ENCODE results near the gene SELENBP1. TPM values are rescaled to one million over a fixed set of nuclear protein-coding genes. Genes with fewer than 3 reads are reported as not detected.

Gene SELENBP1
- total RNA-seq, 1 donor from 2014 or later, result 10.2 TPM

DNA sequence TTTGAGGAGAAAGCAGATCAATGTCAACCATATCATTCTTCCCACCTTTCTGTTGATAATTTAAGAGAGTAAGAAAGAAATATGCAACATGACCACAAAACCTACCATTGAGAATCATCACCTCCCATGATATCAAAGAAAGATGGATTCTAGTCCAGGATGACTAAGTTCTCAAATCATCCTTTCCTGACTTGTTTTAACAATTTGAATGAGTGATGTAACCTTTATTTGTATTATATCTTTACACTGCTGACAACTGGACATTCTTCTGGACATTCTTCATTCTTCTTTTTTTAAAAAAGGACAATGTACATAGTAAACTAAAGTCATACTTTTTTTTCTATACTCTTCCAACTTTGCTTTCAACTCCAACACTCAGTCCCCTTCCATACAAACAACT lies 36.4 kb upstream of the SELENBP1 start:
- Mint-ChIP-seq H3K4me1 (ENCODE audit: unreplicated experiment) (no peaks in the 10 kb centered on the region), H3K4me3 (ENCODE audit: unreplicated experiment) (no peak overlapping the region), H3K9me3 (ENCODE audit: unreplicated experiment) (no peaks in the 10 kb centered on the region), H3K36me3 (ENCODE audit: unreplicated experiment) (peaks cover 61% of the 10 kb centered on the region), H3K27ac (ENCODE audit: unreplicated experiment) (no peak overlapping the region), H3K27me3 (ENCODE audit: unreplicated experiment) (no peaks in the 10 kb centered on the region)
- DNase-seq (ENCODE audit: extremely low spot score, unreplicated experiment), result no peak
- TF ChIP-seq, protein P1, sequence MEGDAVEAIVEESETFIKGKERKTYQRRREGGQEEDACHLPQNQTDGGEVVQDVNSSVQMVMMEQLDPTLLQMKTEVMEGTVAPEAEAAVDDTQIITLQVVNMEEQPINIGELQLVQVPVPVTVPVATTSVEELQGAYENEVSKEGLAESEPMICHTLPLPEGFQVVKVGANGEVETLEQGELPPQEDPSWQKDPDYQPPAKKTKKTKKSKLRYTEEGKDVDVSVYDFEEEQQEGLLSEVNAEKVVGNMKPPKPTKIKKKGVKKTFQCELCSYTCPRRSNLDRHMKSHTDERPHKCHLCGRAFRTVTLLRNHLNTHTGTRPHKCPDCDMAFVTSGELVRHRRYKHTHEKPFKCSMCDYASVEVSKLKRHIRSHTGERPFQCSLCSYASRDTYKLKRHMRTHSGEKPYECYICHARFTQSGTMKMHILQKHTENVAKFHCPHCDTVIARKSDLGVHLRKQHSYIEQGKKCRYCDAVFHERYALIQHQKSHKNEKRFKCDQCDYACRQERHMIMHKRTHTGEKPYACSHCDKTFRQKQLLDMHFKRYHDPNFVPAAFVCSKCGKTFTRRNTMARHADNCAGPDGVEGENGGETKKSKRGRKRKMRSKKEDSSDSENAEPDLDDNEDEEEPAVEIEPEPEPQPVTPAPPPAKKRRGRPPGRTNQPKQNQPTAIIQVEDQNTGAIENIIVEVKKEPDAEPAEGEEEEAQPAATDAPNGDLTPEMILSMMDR (IDR thresholded peaks at IDR 0.05), result no peak

DNA sequence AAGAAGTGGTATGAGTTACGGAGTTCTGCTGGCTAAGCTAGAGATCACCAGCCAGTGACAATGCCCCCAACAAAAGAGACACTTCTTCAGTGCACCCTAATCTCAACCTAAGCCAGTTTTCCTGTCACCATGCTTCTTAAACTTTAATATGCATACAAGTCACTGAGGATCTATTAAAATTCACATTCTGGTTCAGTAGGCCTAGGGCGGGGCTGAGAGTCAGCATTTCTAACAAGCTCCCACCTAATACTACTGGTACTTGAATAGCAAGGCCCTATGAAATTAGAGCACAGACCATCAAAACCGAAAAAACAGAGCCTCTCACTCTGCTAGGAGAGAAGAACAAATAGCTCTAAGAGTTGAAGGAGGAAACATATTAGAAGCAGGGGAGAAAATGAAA lies 34.8 kb upstream of the SELENBP1 start:
- Mint-ChIP-seq H3K36me3 (ENCODE audit: unreplicated experiment) (peaks cover 63% of the 10 kb centered on the region), H3K4me3 (ENCODE audit: unreplicated experiment) (no peak overlapping the region), H3K27ac (ENCODE audit: unreplicated experiment) (no peak overlapping the region), H3K27me3 (ENCODE audit: unreplicated experiment) (no peaks in the 10 kb centered on the region), H3K4me1 (ENCODE audit: unreplicated experiment) (peaks cover 3% of the 10 kb centered on the region), H3K9me3 (ENCODE audit: unreplicated experiment) (no peaks in the 10 kb centered on the region)
- TF ChIP-seq, protein P1 (IDR thresholded peaks at IDR 0.05), result no peak
- DNase-seq (ENCODE audit: extremely low spot score, unreplicated experiment), result no peak

DNA sequence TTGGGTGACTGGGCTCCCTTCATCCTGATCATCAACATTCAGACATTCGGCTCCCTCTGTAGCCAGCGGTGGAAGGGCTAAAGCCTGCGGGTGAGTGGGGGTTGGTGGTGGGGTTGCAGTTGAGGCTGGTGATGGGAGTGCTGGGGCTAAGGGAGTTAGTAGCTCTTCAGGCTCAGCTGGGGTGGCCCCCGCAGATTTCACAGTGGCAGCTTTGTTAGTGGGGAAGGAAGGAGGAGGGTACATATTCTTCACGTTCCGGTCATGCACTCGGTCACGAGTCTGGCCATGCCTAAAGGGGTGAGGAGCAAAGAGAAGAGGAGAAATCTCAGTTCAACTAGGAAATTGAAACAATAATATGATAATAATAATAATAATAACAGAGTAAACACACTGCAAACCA lies 33.7 kb upstream of the SELENBP1 start:
- H3K9me3 Mint-ChIP-seq (ENCODE audit: unreplicated experiment), result no peaks in the 10 kb centered on the region
- TF ChIP-seq, protein P1 (IDR thresholded peaks at IDR 0.05), result no peak
- no peak overlapping the region for H3K27ac Mint-ChIP-seq (ENCODE audit: unreplicated experiment)
- H3K36me3 Mint-ChIP-seq (ENCODE audit: unreplicated experiment), result peaks cover 69% of the 10 kb centered on the region
- H3K27me3 Mint-ChIP-seq (ENCODE audit: unreplicated experiment), result no peaks in the 10 kb centered on the region
- DNase-seq (ENCODE audit: extremely low spot score, unreplicated experiment), result no peak
- peaks cover 6% of the 10 kb centered on the region for H3K4me1 Mint-ChIP-seq (ENCODE audit: unreplicated experiment)
- H3K4me3 Mint-ChIP-seq (ENCODE audit: unreplicated experiment), result no peak overlapping the region

DNA sequence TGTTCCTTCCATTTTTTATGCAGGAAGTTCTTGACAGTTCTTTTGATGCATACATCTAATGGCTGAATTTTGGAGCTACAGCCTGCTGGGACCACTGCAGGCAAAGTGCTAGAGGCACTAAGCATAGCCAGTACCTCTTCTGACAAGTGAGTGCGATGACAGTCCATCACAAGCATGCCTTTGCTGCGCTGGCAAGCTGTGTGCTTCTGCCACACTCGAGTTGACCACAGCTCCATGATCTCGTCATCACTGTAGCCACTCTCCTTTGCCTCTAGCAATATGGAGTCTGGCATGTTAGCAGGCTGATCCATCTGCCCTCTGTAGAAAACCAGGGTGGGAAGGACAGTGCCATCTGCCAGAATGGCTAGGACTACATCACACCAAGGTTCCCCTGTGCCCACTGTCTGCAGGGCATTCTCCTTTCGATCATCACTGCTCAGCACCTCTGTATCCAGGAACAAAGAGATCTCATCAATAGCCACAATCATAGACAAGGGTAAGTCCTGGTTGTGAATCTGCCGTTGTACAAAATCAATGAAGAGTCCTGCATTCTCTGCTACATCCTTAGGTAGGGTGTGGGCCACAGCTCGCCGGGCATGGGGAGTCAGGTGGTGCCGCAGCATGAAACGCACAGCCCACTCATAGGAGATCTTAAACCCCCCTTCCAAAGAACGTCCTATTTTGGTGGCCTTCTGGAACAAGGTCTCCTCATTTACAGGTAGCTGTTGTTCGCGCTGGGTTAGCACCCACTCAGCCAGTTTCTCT lies 32.9 kb upstream of the SELENBP1 start:
- Mint-ChIP-seq H3K9me3 (ENCODE audit: unreplicated experiment) (no peaks in the 10 kb centered on the region), H3K4me3 (ENCODE audit: unreplicated experiment) (no peak overlapping the region), H3K36me3 (ENCODE audit: unreplicated experiment) (peaks cover 66% of the 10 kb centered on the region), H3K27ac (ENCODE audit: unreplicated experiment) (no peak overlapping the region), H3K4me1 (ENCODE audit: unreplicated experiment) (peaks cover 12% of the 10 kb centered on the region), H3K27me3 (ENCODE audit: unreplicated experiment) (no peaks in the 10 kb centered on the region)
- TF ChIP-seq, protein P1 (IDR thresholded peaks at IDR 0.05), result no peak
- DNase-seq (ENCODE audit: extremely low spot score, unreplicated experiment), result no peak

DNA sequence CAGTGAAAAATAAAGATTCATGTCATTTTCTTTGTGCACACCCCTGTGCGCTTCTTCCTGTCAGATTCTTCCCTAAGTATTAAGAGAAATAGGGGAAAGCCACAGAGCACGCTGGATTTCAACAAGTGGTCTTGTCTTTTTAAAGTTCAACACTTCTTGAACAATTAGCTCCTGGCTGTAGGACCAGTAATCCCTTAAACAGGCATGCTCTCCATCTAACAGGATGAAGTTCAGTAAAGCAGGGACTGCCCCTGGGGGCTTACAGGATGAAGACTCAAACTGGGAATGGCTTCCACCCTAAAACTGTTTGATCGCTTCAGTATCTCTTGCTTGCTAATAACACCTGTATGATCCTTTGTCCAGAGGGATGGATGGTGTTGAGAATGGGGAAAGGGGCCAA lies 31.1 kb upstream of the SELENBP1 start:
- no peak for DNase-seq (ENCODE audit: extremely low spot score, unreplicated experiment)
- TF ChIP-seq, protein P1 (IDR thresholded peaks at IDR 0.05), result no peak
- H3K9me3 Mint-ChIP-seq (ENCODE audit: unreplicated experiment), result no peaks in the 10 kb centered on the region
- H3K4me1 Mint-ChIP-seq (ENCODE audit: unreplicated experiment), result peaks cover 18% of the 10 kb centered on the region
- H3K4me3 Mint-ChIP-seq (ENCODE audit: unreplicated experiment), result no peak overlapping the region
- peaks cover 55% of the 10 kb centered on the region for H3K36me3 Mint-ChIP-seq (ENCODE audit: unreplicated experiment)
- H3K27me3 Mint-ChIP-seq (ENCODE audit: unreplicated experiment), result no peaks in the 10 kb centered on the region
- peak overlapping the region; percentile 57 for H3K27ac Mint-ChIP-seq (ENCODE audit: unreplicated experiment)

All from osteocyte (in vitro differentiated cells).